GM18526 (cell line): ENCODE data around the gene NFU1.

Experiments used
- POLR2A ChIP-seq: IDR thresholded peaks from 3 replicates; pipeline ENCODE4 v1.6.1; 2011; ENCODE audit not compliant: insufficient read length; ENCODE audit errors: extremely low read depth

The NFU1 gene

DNA sequence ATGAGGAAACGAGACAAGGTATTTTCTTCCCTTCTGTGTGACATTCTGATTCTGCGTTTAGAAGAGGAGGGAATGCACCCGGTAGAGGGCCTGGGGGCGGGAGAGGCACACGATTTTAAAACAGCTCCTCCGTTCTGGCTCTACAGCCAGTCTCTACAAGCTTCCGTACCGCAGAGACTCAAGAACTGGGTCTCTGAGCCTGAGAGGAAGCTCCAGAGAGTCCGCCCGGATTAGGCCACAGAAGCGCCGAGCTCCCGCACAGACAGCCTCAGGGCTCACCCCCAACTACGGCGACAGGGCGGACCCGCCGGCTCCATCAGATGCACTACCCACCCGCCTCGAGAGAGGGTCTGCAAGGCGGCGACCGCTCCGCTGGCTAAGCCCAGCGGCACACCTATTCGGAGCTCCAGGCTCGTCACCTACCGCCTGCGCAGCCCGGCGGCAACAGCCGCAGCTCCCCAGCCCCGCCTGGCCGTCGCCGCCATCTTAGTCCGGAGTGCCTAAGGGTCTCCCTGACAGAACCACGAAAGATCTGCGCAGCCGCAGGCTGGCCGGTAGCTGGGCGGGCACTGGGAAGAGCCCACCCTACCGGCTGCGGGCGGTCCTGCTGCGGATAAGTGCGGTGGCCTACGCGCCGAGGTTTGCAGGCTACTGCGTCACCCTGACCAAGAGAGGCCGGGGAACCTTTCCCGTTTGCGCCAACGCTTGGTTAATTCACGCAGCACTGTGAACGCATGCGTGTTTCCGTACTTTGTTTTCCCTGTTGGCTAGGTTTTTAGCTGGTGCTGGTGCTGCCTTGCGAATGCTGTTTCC, at the start of gene NFU1:
TSS of gene NFU1 (minus strand) at position 498 of the 813 bp plus-strand sequence. CDS start at position 485, 13 bp downstream.
- peak; percentile 94 for TF ChIP-seq POLR2A

- no peak for TF ChIP-seq POLR2A
Observed at GRCh38 chr2:69483696-69484095, 46.5 kb upstream of the NFU1 start.

- no peak for TF ChIP-seq POLR2A
Observed at GRCh38 chr2:69483024-69483423, 45.8 kb upstream of the NFU1 start.

- no peak for TF ChIP-seq POLR2A
Observed at GRCh38 chr2:69482471-69482870, 45.2 kb upstream of the NFU1 start.

- TF ChIP-seq POLR2A = no peak
Observed at GRCh38 chr2:69481421-69481820, 44.2 kb upstream of the NFU1 start.

DNA sequence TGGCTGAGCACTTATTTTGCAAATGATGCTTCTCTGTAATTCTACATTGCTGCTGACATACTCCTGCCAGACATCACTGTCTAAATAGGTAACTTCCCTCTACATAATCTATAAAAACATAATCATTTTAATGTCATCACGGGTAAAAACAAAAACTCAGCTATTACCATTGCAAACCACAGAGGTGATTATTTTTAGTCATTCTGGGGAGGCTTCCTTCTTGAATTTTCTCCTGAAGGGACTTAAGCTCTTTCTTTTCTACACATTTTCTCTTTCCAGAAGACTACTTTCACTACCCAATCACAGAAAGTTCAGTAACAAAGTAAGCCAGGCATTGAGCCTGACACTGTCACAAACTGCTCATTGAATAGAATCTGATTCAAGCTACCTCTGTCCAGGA, 40.4 kb upstream of the NFU1 start:
- TF ChIP-seq POLR2A = no peak

GRCh38 chr2:69474688-69475087, 37.5 kb upstream of the NFU1 start:
- TF ChIP-seq POLR2A = no peak

GRCh38 chr2:69471793-69472192, 34.6 kb upstream of the NFU1 start:
- no peak for TF ChIP-seq POLR2A

DNA sequence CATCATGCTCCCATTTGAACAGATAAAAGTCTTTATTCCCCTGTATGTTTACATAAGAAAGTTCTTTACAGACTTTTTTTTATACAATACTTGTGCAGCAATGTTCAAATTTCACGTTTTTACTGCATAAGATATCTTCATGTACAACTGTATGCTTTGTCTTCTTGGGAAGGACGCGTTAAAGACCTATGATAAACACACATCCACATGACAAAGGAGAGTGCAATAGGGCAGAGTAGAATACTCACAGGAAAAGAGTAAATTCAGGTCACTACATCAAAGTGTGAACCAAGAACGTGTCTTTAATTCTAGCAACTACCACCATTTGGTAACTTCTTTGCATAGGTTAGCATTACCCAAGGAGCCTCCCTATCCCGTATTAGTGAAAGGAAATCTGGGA, 33.7 kb upstream of the NFU1 start:
- TF ChIP-seq POLR2A = no peak

- TF ChIP-seq POLR2A = no peak
Observed at GRCh38 chr2:69469784-69470183, 32.5 kb upstream of the NFU1 start.

- no peak for TF ChIP-seq POLR2A
Observed at GRCh38 chr2:69469375-69469774, 32.1 kb upstream of the NFU1 start.

GRCh38 chr2:69466728-69467127, 29.5 kb upstream of the NFU1 start:
- no peak for TF ChIP-seq POLR2A

DNA sequence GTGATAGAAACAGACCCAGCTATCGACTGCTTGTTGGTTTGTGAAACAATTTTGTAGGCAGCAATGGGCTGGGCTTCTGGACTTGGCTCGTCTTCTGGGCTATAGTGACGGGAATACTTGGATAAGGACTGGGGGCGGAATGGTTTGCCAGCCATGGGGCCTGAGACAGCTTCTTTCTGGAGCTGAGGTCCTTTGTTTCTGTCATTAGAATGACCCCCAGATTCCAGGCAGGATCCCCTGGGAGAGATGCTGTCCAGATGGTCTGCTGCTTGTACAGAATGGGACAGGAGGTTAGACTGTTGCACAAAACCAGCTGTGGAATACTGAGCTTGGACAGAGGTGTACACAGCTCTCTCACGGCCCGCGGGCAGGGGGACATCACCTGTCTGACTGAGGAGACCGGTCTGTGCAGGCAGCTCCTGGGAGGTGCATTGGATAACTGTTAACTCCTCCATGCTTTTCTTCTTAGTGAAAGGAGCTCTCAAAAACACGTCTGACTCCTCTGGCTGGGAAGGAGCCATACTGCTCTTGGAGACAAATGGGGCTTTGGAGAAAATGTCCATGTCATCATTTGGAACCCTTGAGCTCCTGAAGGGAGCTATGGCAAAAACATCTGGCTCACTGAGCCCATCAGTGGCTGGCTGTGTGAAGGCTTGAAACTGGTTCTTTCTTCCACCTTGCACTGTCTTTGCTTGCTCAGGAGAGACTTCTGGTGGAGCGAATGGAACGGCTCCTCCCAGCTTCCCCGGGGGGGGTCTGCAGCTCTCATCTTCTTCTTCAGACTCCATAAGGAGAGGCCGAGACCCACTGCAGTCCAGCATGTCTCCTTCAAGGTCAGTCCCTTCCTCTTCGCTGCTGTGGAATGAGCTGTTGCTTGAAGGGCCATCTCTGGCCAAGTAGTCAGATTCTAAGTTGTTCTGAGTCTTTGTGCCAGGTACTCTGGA, 28.6 kb upstream of the NFU1 start:
- no peak for TF ChIP-seq POLR2A

GRCh38 chr2:69464575-69464974, 27.3 kb upstream of the NFU1 start:
- TF ChIP-seq POLR2A = no peak

GRCh38 chr2:69462780-69463179, 25.5 kb upstream of the NFU1 start:
- no peak for TF ChIP-seq POLR2A

DNA sequence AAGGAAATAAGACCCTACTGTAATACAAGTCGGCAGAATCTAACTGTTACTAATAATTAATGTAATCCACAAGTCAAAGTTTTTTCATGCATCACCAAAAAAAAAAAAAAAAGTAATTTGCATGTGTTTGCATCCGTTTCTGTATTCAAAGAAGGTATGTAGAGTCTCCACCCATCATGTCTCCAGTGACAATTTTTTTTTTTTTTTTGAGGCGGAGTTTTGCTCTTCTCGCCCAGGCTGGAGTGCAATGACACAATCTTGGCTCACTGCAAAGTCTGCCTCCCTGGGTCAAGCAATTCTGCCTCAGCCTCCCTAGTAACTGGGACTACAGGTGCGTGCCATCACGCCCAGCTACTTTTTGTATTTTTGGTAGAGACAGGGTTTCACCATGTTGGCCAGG, 24.2 kb upstream of the NFU1 start:
- TF ChIP-seq POLR2A = no peak
